GM18867 (cell line): ENCODE results near the gene RAB27B.

ENCODE experiments used
- ATAC-seq: cut with Tn5 transposase; IDR thresholded peaks from one replicate; pipeline ENCODE4 v1.9.1; 2021; ENCODE audit warnings: mild to moderate bottlenecking, moderate library complexity; ENCODE audit not compliant: unreplicated experiment

The RAB27B gene

GRCh38 chr18:54906331-54907185, 78.3 kb downstream of the RAB27B start:
- ATAC-seq = no peak

- no peak for ATAC-seq
These were observed 81.3 kb downstream of the RAB27B start for GRCh38 chr18:54909538-54909937.

- ATAC-seq = no peak
These were observed 82.1 kb downstream of the RAB27B start for GRCh38 chr18:54910161-54910919.

GRCh38 chr18:54911551-54911950, 83.3 kb downstream of the RAB27B start:
- ATAC-seq = no peak

GRCh38 chr18:54914816-54915215, 86.5 kb downstream of the RAB27B start:
- ATAC-seq = no peak

- ATAC-seq = no peak
These were observed 88.2 kb downstream of the RAB27B start for GRCh38 chr18:54916507-54916906.

- no peak for ATAC-seq
These were observed 89.8 kb downstream of the RAB27B start for GRCh38 chr18:54918060-54918459.

GRCh38 chr18:54919412-54919811, 91.1 kb downstream of the RAB27B start:
- no peak for ATAC-seq

- ATAC-seq = no peak
These were observed 95.2 kb downstream of the RAB27B start for GRCh38 chr18:54923339-54923956.

GRCh38 chr18:54924948-54925347, 96.7 kb downstream of the RAB27B start:
- no peak for ATAC-seq

- no peak for ATAC-seq
These were observed 98.5 kb downstream of the RAB27B start for GRCh38 chr18:54926593-54927325.

- ATAC-seq = no peak
These were observed 100.0 kb downstream of the RAB27B start for GRCh38 chr18:54928236-54928635.

GRCh38 chr18:54931152-54931551, 102.9 kb downstream of the RAB27B start:
- ATAC-seq = no peak

- ATAC-seq = no peak
These were observed 104.2 kb downstream of the RAB27B start for GRCh38 chr18:54932472-54932871.

GRCh38 chr18:54938506-54938905, 110.2 kb downstream of the RAB27B start:
- no peak for ATAC-seq

GRCh38 chr18:54939361-54939917, 111.2 kb downstream of the RAB27B start:
- no peak for ATAC-seq

GRCh38 chr18:54942144-54942543, 113.9 kb downstream of the RAB27B start:
- ATAC-seq = no peak

- ATAC-seq = no peak
These were observed 114.3 kb downstream of the RAB27B start for GRCh38 chr18:54942569-54942968.
